GM11168 (cell line): Measurements from ENCODE around the gene SIGLEC11.
"Not testable (repeated sequence)": the region's sequence is repeated elsewhere in the genome, so short reads cannot be mapped to it uniquely, and the experiment has no call there.

Experiments
- in situ Hi-C: fragments of 300-500 bp; cut with MboI; formaldehyde crosslinking; loops from one replicate; pipeline ENCODE4 v1.12.0; 2022; ENCODE audit warnings: low sequenced_read_pairs; ENCODE audit not compliant: unreplicated experiment

SIGLEC11 gene

GRCh38 chr19:49929611-49930482 lies 31.1 kb downstream of the SIGLEC11 start:
- in situ Hi-C loops = no loop called here

GRCh38 chr19:49929121-49929610 lies 31.8 kb downstream of the SIGLEC11 start, which contains the start of the genes ATF5 and NUP62:
TSS of gene ATF5 (plus strand) at chr19:49929205. CDS start at chr19:49930851, 1,646 bp downstream.
TSS of gene NUP62 (minus strand) at chr19:49929504. CDS start at chr19:49909807, 19,697 bp downstream.
- in situ Hi-C loops = no loop called here

DNA sequence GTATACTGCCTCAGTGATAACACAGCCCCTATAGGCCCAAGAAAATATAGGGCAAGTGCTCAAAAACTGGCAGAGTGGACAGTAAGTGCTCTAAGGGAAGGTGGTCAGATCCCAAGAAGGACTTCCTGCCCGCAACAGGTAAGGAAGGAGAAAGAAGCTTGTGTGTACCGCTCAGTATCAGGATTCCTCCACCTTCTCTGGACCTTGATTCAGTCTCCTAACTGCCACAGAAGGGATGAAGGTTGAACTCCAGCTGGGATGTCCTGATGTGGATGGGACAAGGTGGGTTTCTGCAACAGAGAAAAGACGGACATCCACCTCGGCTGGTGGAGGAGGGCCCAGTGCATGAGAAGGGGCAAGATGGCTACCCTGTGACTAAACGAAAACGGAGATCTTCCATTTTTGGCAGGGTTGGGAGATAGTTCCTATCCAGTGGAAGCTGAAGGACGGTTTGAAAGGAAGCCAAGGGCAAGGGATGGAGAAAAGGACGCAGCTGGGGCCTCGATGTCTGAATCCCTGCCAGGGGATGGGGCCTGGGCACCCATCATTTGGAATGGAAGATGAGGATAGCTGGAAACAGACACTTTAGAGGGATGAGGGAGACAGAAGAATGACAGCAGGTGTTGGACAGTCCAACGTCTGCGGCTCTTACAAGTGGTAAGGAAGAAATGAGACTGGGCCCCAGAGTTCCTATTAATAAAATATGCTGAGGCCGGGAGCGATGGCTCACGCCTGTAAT lies 33.3 kb downstream of the SIGLEC11 start:
- in situ Hi-C loops = no loop called here

GRCh38 chr19:49926515-49926914 lies 34.5 kb downstream of the SIGLEC11 start:
- in situ Hi-C loops = no loop called here

DNA sequence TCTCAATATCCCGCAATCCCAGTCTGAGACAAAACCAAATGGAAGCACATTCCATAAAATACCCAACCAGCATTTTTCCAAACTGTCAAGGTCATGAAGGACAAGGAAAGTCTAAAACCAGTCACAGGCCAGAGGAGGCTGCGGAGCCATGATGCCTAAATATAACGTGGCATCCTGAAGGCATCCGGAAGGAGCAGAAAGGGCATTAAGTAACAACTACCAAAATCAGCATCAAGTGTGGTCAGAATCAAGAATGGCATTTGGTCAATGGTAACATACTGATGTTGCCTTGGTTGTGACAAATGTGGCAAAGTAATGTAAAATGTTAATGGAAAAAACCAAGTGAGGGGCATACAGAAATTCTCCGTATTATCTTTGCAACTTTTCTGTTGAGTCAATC lies 35.5 kb downstream of the SIGLEC11 start:
- in situ Hi-C loops = no loop called here

DNA sequence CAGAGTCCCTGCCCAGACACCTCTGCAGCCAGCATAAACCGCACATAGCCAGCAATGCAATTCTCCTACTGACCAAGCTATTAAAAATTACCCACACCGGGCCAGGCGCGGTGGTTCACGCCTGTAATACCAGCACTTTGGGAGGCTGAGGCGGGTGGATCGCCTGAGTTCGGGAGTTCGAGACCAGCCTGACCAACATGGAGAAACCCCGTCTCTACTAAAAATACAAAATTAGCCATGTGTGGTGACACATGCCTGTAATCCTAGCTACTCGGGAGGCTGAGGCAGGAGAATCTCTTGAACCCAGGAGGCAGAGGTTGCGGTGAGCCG lies 36.1 kb downstream of the SIGLEC11 start:
- in situ Hi-C loops = not testable (repeated sequence)

DNA sequence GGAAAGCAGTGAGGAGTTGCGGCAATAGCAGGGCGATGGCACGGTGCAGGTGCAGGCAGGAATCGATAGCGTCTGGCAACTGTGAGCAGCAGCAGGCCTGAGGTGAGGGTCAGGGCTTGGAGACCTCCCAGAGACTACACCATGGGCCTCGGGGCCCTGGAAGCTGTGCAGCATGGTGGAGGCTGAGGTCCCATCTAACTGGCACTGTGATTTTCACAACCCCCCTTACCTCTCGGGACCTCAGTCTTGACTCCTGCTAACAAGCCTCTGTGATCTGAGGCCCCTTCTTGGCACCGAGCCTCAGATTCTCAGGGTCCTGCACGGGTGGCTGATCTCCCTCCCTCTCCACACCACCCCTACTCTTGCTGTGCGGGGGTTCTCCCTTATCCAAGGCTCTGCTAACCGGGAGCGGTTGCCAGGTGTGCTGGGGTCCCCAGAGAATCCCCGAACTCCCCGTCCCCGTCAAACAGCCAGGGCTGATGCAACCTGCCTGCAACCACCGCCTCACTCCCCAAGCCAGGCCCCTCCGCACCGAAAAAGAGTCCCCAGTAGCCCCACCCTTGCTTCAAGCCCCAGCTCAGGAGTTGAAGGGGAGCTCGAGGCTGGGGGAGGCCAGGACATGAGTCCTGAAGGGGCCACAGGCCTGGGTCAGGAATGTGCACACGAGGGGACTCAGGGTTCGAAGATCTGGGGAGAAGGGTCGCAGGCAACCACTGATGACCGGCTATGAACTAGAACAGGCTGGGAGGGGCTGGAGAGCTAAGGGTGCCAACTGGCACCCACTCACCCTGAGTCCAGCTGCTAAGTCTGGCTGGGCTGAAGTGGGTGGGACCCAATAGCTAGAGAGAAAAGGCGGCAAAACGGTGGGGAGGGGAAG lies 36.7 kb downstream of the SIGLEC11 start:
- in situ Hi-C loops = no loop called here

GRCh38 chr19:49923055-49924003 lies 37.6 kb downstream of the SIGLEC11 start:
- in situ Hi-C loops = no loop called here

DNA sequence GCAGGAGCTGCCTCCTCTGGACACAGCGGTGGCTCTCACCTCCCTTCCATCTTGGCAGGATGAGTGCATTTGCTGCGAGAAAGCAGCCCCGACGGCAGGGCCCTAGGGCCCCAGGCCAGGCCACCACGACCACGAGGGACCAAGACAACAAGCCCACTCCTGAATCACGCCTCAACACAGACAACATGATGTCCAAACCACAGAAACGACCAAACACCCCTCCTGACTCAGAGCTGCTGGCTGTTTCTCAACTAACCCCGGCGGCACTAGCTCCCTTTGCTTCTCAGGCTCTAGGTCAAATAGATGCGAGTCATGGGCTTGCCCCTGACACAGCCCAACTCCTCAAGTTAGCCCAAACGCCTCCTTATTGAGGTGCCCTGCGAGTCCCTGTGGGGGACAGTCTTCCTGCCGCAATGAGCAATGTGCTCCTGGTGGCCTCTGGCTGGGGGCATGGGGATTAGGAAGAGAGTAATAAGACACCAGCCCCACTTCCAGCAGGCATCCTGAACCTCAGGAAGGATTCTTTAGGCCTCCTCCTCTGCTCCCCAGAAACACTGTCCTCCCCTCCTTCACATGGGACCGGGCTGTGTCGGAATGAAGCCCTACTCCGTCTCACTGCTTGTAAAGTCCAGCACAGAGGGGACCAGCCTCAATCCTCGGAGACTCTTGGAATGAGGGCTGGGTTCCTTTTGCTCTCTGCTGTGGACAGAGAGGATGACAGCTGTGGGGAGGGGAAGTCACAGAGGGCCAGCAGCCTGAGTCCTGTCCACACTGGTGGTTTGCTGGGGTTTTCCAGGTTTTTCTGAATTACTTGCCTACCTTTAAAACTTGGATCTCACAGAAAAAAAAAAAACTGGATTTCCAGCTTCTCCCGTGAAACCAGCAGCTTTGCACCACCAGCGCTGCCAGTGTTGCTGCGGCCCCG lies 38.8 kb downstream of the SIGLEC11 start:
- in situ Hi-C loops = no loop called here

GRCh38 chr19:49920624-49921363 lies 40.2 kb downstream of the SIGLEC11 start:
- in situ Hi-C loops = no loop called here

DNA sequence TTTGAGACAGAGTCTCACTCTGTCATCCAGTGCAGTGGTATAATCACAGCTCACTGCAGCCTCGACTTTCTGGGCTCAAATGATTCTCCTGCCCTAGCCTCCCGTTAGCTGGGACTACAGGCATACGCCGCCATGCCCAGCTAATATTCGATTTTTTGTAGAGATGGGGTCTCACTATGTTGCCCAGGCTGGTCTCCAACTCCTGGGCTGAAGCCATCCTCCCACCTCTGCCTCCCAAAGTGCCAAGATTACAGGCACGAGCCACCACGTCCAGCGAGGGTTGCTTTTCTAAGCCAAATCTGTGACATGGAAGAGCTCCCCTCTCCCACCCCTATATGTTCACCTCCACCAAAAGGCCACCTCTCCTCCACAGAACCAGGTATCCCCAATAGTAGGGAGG lies 42.9 kb downstream of the SIGLEC11 start:
- in situ Hi-C loops = no loop called here

DNA sequence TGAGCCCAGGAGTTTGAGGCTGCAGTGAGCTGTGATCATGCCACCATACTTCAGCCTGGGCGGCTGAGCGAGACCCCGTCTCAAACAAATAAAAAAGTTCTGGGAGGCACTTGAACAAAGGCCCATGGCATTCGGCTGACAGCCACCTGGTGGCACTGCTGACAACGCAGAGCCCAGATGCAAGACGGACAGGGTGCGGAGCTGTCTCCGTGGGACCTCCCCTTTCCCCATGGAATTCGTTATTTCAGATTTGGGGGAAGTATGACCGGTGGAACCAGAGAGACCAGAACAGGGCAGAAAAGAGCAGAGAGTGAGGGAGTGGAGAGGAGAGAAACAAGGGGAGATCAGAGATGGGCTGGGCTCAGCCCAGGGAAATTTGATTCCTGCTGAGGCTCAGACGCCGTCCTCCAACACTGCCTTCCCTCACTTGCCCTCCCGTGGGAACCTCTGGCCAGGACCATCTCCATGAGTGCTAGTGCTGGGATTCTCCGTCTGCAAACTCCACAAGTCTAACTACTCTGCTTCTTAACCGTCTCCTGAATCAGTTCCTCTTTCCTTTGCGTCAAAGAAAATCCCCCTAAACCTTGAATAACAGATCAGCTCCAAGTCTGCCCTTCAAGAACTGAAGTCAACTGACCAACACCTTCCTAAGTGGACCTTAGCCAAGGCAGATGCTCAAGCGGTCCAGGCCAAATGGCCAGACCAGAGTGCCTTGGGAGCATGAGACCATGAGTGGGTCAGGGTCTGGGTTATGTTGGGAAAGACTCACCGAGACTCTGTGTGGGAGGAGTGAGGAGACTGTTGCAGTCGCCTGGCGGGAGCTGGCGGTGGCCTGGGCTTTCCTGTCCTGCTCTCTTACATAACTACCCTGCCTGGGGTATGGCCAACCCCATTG lies 43.9 kb downstream of the SIGLEC11 start:
- in situ Hi-C loops = no loop called here

DNA sequence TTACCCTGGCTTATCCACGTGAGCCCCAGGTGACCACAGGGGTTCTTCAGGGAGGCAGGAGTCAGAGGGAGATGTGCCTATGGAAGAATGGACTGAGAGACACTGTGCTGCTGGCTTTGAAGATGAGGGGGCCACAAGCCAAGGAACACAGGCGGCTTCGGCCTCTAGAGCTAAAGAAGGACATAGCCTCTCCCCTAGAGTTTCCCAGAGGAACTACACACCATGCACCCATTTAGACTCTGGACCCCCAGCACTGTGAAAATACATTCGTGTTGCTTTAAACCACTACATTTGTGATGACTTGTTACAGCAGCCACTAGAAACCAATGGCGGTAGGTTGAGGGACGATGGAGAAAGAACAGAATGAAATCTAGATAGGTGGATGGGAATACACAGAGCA lies 45.7 kb downstream of the SIGLEC11 start:
- in situ Hi-C loops = no loop called here

- in situ Hi-C loops = no loop called here
Observed at GRCh38 chr19:49913720-49914119, 47.3 kb downstream of the SIGLEC11 start.

GRCh38 chr19:49912965-49913685 lies 47.8 kb downstream of the SIGLEC11 start:
- in situ Hi-C loops = no loop called here
